ENCODE data around the gene POLR3GL.

- TF ChIP-seq ZC3H10 (CRISPR knock-in tag; IDR thresholded peaks at IDR 0.05) (no peak), ZNF565 (CRISPR knock-in tag; conservative IDR thresholded peaks at IDR 0.05; ENCODE audit: low read depth) (no peak), ZFP30 (CRISPR knock-in tag; IDR thresholded peaks at IDR 0.05) (no peak), RARB (CRISPR knock-in tag; IDR thresholded peaks at IDR 0.05) (no peak), POU6F1 (CRISPR knock-in tag; IDR thresholded peaks at IDR 0.05; ENCODE audit: borderline replicate concordance, low read depth) (no peak), ARNTL (CRISPR knock-in tag; IDR thresholded peaks at IDR 0.05; ENCODE audit: borderline replicate concordance, low read depth) (no peak), CSDC2 (CRISPR knock-in tag; IDR thresholded peaks at IDR 0.05) (no peak), BACH2 (CRISPR knock-in tag; IDR thresholded peaks at IDR 0.05; ENCODE audit: borderline replicate concordance) (no peak), CREB5 (CRISPR knock-in tag; IDR thresholded peaks at IDR 0.05; ENCODE audit: low read depth) (no peak)
- TF ChIP-seq, protein P1, sequence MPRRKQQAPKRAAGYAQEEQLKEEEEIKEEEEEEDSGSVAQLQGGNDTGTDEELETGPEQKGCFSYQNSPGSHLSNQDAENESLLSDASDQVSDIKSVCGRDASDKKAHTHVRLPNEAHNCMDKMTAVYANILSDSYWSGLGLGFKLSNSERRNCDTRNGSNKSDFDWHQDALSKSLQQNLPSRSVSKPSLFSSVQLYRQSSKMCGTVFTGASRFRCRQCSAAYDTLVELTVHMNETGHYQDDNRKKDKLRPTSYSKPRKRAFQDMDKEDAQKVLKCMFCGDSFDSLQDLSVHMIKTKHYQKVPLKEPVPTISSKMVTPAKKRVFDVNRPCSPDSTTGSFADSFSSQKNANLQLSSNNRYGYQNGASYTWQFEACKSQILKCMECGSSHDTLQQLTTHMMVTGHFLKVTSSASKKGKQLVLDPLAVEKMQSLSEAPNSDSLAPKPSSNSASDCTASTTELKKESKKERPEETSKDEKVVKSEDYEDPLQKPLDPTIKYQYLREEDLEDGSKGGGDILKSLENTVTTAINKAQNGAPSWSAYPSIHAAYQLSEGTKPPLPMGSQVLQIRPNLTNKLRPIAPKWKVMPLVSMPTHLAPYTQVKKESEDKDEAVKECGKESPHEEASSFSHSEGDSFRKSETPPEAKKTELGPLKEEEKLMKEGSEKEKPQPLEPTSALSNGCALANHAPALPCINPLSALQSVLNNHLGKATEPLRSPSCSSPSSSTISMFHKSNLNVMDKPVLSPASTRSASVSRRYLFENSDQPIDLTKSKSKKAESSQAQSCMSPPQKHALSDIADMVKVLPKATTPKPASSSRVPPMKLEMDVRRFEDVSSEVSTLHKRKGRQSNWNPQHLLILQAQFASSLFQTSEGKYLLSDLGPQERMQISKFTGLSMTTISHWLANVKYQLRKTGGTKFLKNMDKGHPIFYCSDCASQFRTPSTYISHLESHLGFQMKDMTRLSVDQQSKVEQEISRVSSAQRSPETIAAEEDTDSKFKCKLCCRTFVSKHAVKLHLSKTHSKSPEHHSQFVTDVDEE (CRISPR knock-in tag; IDR thresholded peaks at IDR 0.05) = no peak
Measured at GRCh38 chr1:145916745-145917144, 47.7 kb upstream of the POLR3GL start.

All from SK-N-SH treated with all-trans-retinoic acid at 6 μM for 48 hours (cell line).